Neural cell (in vitro differentiated cells): ENCODE results near the gene ATP11C. TPM values are rescaled to one million over a fixed set of nuclear protein-coding genes. Genes with fewer than 3 reads are reported as not detected.

Experiments
- H2AFZ ChIP-seq: fragments of 200-600, 300-800 bp; sonication (generic), shearing (Covaris generic); 2 replicates; pipeline ENCODE4 v1.6.0; 2014; ENCODE audit warnings: low read depth, mild to moderate bottlenecking, antibody characterized with exemption, low read length, moderate library complexity
- H3F3A ChIP-seq: fragments of 200-600 bp; shearing (Covaris generic); 2 replicates; pipeline ENCODE4 v1.6.1; 2016; ENCODE audit warnings: mild to moderate bottlenecking, moderate library complexity, mixed read lengths, antibody characterized with exemption, low read length; ENCODE audit not compliant: insufficient read depth, poor library complexity, severe bottlenecking
- H3K27ac ChIP-seq: fragments of 200-600, 300-800 bp; sonication (generic), shearing (Covaris generic); 2 replicates; pipeline ENCODE4 v1.5.1; 2014; ENCODE audit warnings: mild to moderate bottlenecking, low read length, moderate library complexity
- H3K27me3 ChIP-seq: fragments of 300-800, 200-600 bp; sonication (generic), shearing (Covaris generic); 2 replicates; pipeline ENCODE4 v1.6.0; 2014; ENCODE audit warnings: mild to moderate bottlenecking, low read depth, low read length, moderate library complexity; ENCODE audit not compliant: insufficient read depth
- H3K36me3 ChIP-seq: fragments of 300-800, 200-600 bp; sonication (generic), shearing (Covaris generic); 2 replicates; pipeline ENCODE4 v1.5.1; 2014; ENCODE audit warnings: mild to moderate bottlenecking, antibody characterized with exemption, low read length, moderate library complexity; ENCODE audit not compliant: insufficient read depth
- H3K4me2 ChIP-seq: fragments of 300-800, 200-600 bp; sonication (generic), shearing (Covaris generic); 2 replicates; pipeline ENCODE4 v1.6.0; 2014; ENCODE audit warnings: mild to moderate bottlenecking, low read length
- H3K4me3 ChIP-seq: fragments of 300-800, 200-600 bp; sonication (generic), shearing (Covaris generic); 2 replicates; pipeline ENCODE4 v1.5.1; 2014; ENCODE audit warnings: mild to moderate bottlenecking, low read length, moderate library complexity
- H3K79me2 ChIP-seq: fragments of 200-600 bp; shearing (Covaris generic); replicated peaks from 2 replicates; pipeline ENCODE4 v1.6.0; 2014; ENCODE audit warnings: mild to moderate bottlenecking, low read length, moderate library complexity; ENCODE audit not compliant: insufficient read depth
- H3K9ac ChIP-seq: fragments of 300-800, 200-600 bp; sonication (generic), shearing (Covaris generic); 2 replicates; pipeline ENCODE4 v1.6.1; 2016; ENCODE audit warnings: mild to moderate bottlenecking, low read length, mixed read lengths
- H3K9me2 ChIP-seq: fragments of 200-600 bp; shearing (Covaris generic); 2 replicates; pipeline ENCODE4 v1.6.1; 2016; ENCODE audit warnings: mild to moderate bottlenecking, low read length, mixed read lengths; ENCODE audit not compliant: insufficient read depth
- H3K9me3 ChIP-seq: fragments of 200-600, 300-800 bp; sonication (generic), shearing (Covaris generic); 2 replicates; pipeline ENCODE4 v1.6.1; 2016; ENCODE audit warnings: mild to moderate bottlenecking, mixed run types, low read length, moderate library complexity, mixed read lengths
- H4K20me1 ChIP-seq: fragments of 200-600 bp; shearing (Covaris generic); 2 replicates; pipeline ENCODE4 v1.6.1; 2016; ENCODE audit warnings: mild to moderate bottlenecking, mixed run types; ENCODE audit not compliant: insufficient read depth
- EP300 ChIP-seq: fragments of 450-650 bp; conservative IDR thresholded peaks from 2 replicates; pipeline ENCODE4 v1.6.1; 2014; ENCODE audit warnings: antibody characterized with exemption, mild to moderate bottlenecking, moderate library complexity; ENCODE audit not compliant: poor library complexity, severe bottlenecking
- EZH2 ChIP-seq: fragments of 200-600, 300-800 bp; shearing (Covaris generic), sonication (generic); IDR thresholded peaks from 2 replicates; pipeline ENCODE4 v1.6.1; 2014; ENCODE audit warnings: antibody characterized with exemption, low read length, borderline replicate concordance, mild to moderate bottlenecking; ENCODE audit not compliant: insufficient read depth, poor library complexity, severe bottlenecking
- MXI1 ChIP-seq: fragments of 450-650 bp; conservative IDR thresholded peaks from 2 replicates; pipeline ENCODE4 v1.6.1; 2014; ENCODE audit warnings: antibody characterized with exemption, mild to moderate bottlenecking; ENCODE audit not compliant: poor library complexity, severe bottlenecking
- POLR2AphosphoS5 ChIP-seq: IDR thresholded peaks from 2 replicates; pipeline ENCODE4 v1.6.1; 2012
- RAD21 ChIP-seq: fragments of 450-650 bp; conservative IDR thresholded peaks from 2 replicates; pipeline ENCODE4 v1.6.1; 2014; ENCODE audit warnings: antibody characterized with exemption, mild to moderate bottlenecking, moderate library complexity
- SMC3 ChIP-seq: fragments of 450-650 bp; conservative IDR thresholded peaks from 2 replicates; pipeline ENCODE4 v1.6.1; 2014; ENCODE audit warnings: antibody characterized with exemption, mild to moderate bottlenecking, moderate library complexity; ENCODE audit not compliant: poor library complexity
- TAF1 ChIP-seq: IDR thresholded peaks from 2 replicates; pipeline ENCODE4 v1.6.1; 2012; ENCODE audit warnings: low read depth
- polyA plus RNA-seq: library from polyadenylated mRNA; depleted of rRNA; stranded (reverse); fragments of >200 nt; gene quantifications from 2 replicates; pipeline ENCODE4 v1.2.3, GENCODE V29; 2014
- TF ChIP-seq, protein P1 (sequence below): IDR thresholded peaks from 2 replicates; pipeline ENCODE4 v1.6.1; 2012; ENCODE audit warnings: borderline replicate concordance
- TF ChIP-seq, protein P2 (sequence below): fragments of 450-650 bp; IDR thresholded peaks from 2 replicates; pipeline ENCODE4 v1.5.1; 2014; ENCODE audit warnings: antibody characterized with exemption, mild to moderate bottlenecking, moderate library complexity; ENCODE audit not compliant: poor library complexity, severe bottlenecking

The ATP11C gene
- polyA plus RNA-seq, 1 donor from 2014 or later = 111 TPM

DNA sequence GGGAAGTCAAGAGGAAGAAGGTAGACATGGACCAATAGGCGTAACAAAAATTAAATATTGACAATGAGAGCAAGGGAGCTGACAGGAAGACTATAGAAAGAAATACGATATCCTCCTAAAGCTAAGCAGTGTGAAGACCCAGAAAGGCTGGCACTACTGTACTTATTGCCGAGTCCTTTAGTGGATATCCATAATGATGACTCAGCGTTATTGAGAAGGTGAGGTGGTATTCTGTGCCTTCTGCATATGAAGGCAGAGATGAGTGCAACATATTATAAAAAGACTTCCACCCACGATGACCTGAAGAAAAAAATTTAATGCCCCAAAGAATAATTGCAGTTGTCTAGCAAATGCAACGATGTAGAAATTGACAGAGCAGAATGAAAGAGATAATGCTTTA is 211.9 kb downstream of the ATP11C start:
- no peak overlapping the region for H2AFZ ChIP-seq
- H3K27me3 ChIP-seq = no peaks in the 10 kb centered on the region
- TF ChIP-seq RAD21 = no peak
- TF ChIP-seq EP300 = no peak
- TF ChIP-seq, protein P1, sequence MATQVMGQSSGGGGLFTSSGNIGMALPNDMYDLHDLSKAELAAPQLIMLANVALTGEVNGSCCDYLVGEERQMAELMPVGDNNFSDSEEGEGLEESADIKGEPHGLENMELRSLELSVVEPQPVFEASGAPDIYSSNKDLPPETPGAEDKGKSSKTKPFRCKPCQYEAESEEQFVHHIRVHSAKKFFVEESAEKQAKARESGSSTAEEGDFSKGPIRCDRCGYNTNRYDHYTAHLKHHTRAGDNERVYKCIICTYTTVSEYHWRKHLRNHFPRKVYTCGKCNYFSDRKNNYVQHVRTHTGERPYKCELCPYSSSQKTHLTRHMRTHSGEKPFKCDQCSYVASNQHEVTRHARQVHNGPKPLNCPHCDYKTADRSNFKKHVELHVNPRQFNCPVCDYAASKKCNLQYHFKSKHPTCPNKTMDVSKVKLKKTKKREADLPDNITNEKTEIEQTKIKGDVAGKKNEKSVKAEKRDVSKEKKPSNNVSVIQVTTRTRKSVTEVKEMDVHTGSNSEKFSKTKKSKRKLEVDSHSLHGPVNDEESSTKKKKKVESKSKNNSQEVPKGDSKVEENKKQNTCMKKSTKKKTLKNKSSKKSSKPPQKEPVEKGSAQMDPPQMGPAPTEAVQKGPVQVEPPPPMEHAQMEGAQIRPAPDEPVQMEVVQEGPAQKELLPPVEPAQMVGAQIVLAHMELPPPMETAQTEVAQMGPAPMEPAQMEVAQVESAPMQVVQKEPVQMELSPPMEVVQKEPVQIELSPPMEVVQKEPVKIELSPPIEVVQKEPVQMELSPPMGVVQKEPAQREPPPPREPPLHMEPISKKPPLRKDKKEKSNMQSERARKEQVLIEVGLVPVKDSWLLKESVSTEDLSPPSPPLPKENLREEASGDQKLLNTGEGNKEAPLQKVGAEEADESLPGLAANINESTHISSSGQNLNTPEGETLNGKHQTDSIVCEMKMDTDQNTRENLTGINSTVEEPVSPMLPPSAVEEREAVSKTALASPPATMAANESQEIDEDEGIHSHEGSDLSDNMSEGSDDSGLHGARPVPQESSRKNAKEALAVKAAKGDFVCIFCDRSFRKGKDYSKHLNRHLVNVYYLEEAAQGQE = no peak
- TF ChIP-seq, protein P2, sequence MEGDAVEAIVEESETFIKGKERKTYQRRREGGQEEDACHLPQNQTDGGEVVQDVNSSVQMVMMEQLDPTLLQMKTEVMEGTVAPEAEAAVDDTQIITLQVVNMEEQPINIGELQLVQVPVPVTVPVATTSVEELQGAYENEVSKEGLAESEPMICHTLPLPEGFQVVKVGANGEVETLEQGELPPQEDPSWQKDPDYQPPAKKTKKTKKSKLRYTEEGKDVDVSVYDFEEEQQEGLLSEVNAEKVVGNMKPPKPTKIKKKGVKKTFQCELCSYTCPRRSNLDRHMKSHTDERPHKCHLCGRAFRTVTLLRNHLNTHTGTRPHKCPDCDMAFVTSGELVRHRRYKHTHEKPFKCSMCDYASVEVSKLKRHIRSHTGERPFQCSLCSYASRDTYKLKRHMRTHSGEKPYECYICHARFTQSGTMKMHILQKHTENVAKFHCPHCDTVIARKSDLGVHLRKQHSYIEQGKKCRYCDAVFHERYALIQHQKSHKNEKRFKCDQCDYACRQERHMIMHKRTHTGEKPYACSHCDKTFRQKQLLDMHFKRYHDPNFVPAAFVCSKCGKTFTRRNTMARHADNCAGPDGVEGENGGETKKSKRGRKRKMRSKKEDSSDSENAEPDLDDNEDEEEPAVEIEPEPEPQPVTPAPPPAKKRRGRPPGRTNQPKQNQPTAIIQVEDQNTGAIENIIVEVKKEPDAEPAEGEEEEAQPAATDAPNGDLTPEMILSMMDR = no peak
- TF ChIP-seq SMC3 = no peak
- no peak for TF ChIP-seq EZH2
- TF ChIP-seq POLR2AphosphoS5 = no peak
- no peak for TF ChIP-seq MXI1
- no peak overlapping the region for H3K27ac ChIP-seq
- H3K79me2 ChIP-seq = no peaks in the 10 kb centered on the region
- no peaks in the 10 kb centered on the region for H3F3A ChIP-seq
- H3K9me3 ChIP-seq = no peaks in the 10 kb centered on the region
- no peaks in the 10 kb centered on the region for H3K36me3 ChIP-seq
- H3K4me3 ChIP-seq = no peak overlapping the region
- no peaks in the 10 kb centered on the region for H3K9me2 ChIP-seq
- no peak overlapping the region for H3K4me2 ChIP-seq
- no peaks in the 10 kb centered on the region for H4K20me1 ChIP-seq
- H3K9ac ChIP-seq = no peak overlapping the region

DNA sequence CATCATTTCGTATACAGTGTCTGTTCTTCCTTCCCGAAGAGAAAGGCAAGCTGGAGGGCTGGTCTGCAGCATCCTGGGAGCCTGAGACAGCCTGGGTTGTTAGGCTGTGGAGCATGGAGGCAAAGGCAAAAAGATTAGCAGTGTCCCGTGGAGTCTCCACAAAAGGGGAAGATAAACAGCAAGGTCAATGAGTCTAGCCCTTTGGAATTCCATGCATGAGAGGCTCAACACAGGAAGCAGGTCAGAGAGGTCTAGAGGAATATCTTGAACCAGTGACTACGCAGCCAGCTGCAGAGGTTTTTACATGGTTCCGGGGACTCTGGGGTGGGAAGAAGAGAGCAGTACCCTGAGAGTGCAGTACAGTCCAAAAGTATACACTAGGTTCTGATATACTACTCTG is 212.7 kb downstream of the ATP11C start:
- Histone ChIP-seq H3K4me3 (no peak overlapping the region), H3K9me2 (no peaks in the 10 kb centered on the region), H2AFZ (no peak overlapping the region), H3K27ac (no peak overlapping the region), H3K27me3 (no peaks in the 10 kb centered on the region), H3K36me3 (no peaks in the 10 kb centered on the region), H3K79me2 (no peaks in the 10 kb centered on the region), H3K4me2 (no peak overlapping the region), H3F3A (no peaks in the 10 kb centered on the region), H4K20me1 (no peaks in the 10 kb centered on the region), H3K9me3 (no peaks in the 10 kb centered on the region), H3K9ac (no peak overlapping the region)
- TF ChIP-seq, protein P2 = no peak
- TF ChIP-seq TAF1 = no peak
- TF ChIP-seq, protein P1 = no peak
- TF ChIP-seq MXI1 = no peak
- no peak for TF ChIP-seq POLR2AphosphoS5
- no peak for TF ChIP-seq SMC3
- no peak for TF ChIP-seq EZH2
- TF ChIP-seq RAD21 = no peak
- TF ChIP-seq EP300 = no peak
